Measurements from ENCODE around the gene ISLR2. TPM values are rescaled to one million over a fixed set of nuclear protein-coding genes. Genes with fewer than 3 reads are reported as not detected.

The ISLR2 gene
- total RNA-seq, 2 donors from 2014 or later = 0.27 TPM

- intact Hi-C loops (cut with DNase I) = no loop called here
- H3K9me3 ChIP-seq = no peaks in the 10 kb centered on the region
- H3K4me3 ChIP-seq = no peak overlapping the region
- H3K27ac ChIP-seq = no peak overlapping the region
- no peaks in the 10 kb centered on the region for H3K4me1 ChIP-seq
- no peak for DNase-seq
- H3K9ac ChIP-seq (ENCODE audit: low read depth in 2 of 2, low read length in 2 of 2) = no peak overlapping the region
- TF ChIP-seq CTCF (IDR thresholded peaks at IDR 0.05) = no peak
- no peaks in the 10 kb centered on the region for H3K36me3 ChIP-seq
- peaks cover 84% of the 10 kb centered on the region for H3K27me3 ChIP-seq
These were observed 4.7 kb downstream of the ISLR2 start for GRCh38 chr15:74135041-74135565.

DNA sequence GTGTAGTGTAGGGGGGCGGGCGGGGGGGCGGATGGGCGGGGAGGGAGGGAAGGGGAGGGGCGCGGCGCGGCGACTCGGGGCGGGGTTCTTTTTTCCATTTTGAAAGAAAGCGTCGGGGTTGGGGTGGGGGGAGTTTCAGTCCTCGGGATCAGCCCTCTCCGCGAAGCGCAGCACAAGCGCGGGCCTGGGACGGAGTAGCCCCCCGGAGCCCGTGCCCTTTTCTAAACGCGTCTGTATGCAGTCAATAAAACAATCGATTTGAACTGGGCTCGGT is 6.1 kb downstream of the ISLR2 start:
- Histone ChIP-seq H3K36me3 (no peaks in the 10 kb centered on the region), H3K27ac (no peak overlapping the region), H3K9me3 (no peaks in the 10 kb centered on the region), H3K9ac (ENCODE audit: low read depth in 2 of 2, low read length in 2 of 2) (no peak overlapping the region), H3K27me3 (peaks cover 70% of the 10 kb centered on the region), H3K4me3 (no peak overlapping the region), H3K4me1 (no peaks in the 10 kb centered on the region)
- no peak for TF ChIP-seq CTCF (IDR thresholded peaks at IDR 0.05)
- intact Hi-C loops (cut with DNase I) = no loop called here
- no peak for DNase-seq

GRCh38 chr15:74136814-74137536 is 6.6 kb downstream of the ISLR2 start:
- no peak for TF ChIP-seq CTCF (IDR thresholded peaks at IDR 0.05)
- Histone ChIP-seq H3K9me3 (no peaks in the 10 kb centered on the region), H3K36me3 (no peaks in the 10 kb centered on the region), H3K4me3 (no peak overlapping the region), H3K9ac (ENCODE audit: low read depth in 2 of 2, low read length in 2 of 2) (no peak overlapping the region), H3K27me3 (peaks cover 65% of the 10 kb centered on the region), H3K4me1 (no peaks in the 10 kb centered on the region), H3K27ac (no peak overlapping the region)
- intact Hi-C loops (cut with DNase I) = no loop called here
- no peak for DNase-seq

GRCh38 chr15:74137537-74137894 is 7.1 kb downstream of the ISLR2 start:
- no peak overlapping the region for H3K27ac ChIP-seq
- H3K4me3 ChIP-seq = no peak overlapping the region
- peaks cover 60% of the 10 kb centered on the region for H3K27me3 ChIP-seq
- no peak for TF ChIP-seq CTCF (IDR thresholded peaks at IDR 0.05)
- H3K9ac ChIP-seq (ENCODE audit: low read depth in 2 of 2, low read length in 2 of 2) = no peak overlapping the region
- intact Hi-C loops (cut with DNase I) = no loop called here
- no peaks in the 10 kb centered on the region for H3K9me3 ChIP-seq
- H3K36me3 ChIP-seq = no peaks in the 10 kb centered on the region
- no peak for DNase-seq
- no peaks in the 10 kb centered on the region for H3K4me1 ChIP-seq

GRCh38 chr15:74138642-74139041 is 8.3 kb downstream of the ISLR2 start:
- no peak for DNase-seq

More at GRCh38 chr15:74138642-74139041, 8.3 kb downstream of the ISLR2 start:
- Histone ChIP-seq H3K9me3 (no peaks in the 10 kb centered on the region), H3K9ac (ENCODE audit: low read depth in 2 of 2, low read length in 2 of 2) (no peak overlapping the region), H3K36me3 (no peaks in the 10 kb centered on the region), H3K4me3 (no peak overlapping the region), H3K27me3 (peaks cover 48% of the 10 kb centered on the region), H3K27ac (no peak overlapping the region), H3K4me1 (no peaks in the 10 kb centered on the region)
- TF ChIP-seq CTCF (IDR thresholded peaks at IDR 0.05) = no peak
- intact Hi-C loops (cut with DNase I) = no loop called here

All from colonic mucosa (tissue), 4 donors.